OCI-LY3 (cell line): ENCODE measurements around the gene NHEJ1.

Experiments
- EZH2phosphoT487 ChIP-seq: fragments of 200-600 bp; shearing (Covaris generic); IDR thresholded peaks from 2 replicates; pipeline ENCODE4 v1.6.1; 2018; ENCODE audit warnings: antibody characterized with exemption, mixed run types, low read depth
- TF ChIP-seq, protein P1 (sequence below): fragments of 200-600, 300-600 bp; sonication (generic); IDR thresholded peaks from 2 replicates; pipeline ENCODE4 v1.5.1; 2014; ENCODE audit warnings: antibody characterized with exemption, low read length, low read depth

DNA sequence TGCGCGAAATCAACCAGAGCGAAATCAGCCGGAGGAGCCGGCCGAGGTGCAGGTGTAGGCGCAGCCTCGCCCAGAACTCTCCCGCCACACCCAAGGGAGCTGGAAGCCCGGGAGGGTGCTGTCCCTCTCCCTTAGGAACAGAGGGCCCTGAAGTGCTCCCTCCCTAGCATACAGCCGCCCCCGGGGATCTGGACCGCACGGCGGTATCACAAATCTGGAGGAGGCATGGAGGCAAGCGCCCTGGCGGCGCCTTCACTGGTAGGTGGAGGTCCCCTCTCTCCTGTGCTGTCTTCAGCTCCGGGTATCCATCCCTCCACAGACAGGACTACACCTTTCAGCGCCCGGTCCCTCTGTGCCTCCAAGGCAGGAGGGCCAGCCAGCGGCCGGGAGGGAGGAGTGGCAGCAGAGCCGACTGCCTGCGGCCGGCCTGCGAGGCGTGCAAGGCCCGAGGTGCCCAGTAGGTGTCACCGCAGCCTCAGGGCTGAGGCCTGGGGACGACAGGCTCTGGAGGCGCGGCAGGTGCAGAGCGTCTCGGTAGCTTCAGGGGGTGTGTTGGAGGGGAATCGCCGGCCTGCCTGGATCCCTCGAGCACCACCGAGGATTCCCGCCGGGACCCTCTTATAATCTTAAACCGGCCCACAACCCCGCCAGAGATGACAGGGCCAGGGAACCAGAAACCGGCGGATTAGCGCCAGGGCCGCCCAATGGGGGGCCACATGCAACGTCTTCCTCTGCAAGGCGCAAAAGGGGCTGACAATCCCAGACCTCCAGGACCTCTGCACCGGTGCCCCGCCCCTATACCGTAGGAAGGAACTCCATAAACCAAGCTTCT lies 102.7 kb downstream of the NHEJ1 start:
- TF ChIP-seq, protein P1, sequence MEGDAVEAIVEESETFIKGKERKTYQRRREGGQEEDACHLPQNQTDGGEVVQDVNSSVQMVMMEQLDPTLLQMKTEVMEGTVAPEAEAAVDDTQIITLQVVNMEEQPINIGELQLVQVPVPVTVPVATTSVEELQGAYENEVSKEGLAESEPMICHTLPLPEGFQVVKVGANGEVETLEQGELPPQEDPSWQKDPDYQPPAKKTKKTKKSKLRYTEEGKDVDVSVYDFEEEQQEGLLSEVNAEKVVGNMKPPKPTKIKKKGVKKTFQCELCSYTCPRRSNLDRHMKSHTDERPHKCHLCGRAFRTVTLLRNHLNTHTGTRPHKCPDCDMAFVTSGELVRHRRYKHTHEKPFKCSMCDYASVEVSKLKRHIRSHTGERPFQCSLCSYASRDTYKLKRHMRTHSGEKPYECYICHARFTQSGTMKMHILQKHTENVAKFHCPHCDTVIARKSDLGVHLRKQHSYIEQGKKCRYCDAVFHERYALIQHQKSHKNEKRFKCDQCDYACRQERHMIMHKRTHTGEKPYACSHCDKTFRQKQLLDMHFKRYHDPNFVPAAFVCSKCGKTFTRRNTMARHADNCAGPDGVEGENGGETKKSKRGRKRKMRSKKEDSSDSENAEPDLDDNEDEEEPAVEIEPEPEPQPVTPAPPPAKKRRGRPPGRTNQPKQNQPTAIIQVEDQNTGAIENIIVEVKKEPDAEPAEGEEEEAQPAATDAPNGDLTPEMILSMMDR, result peak; percentile 68
- no peak for TF ChIP-seq EZH2phosphoT487
